H1 (cell line): ENCODE results near the gene STXBP5L. TPM values are rescaled to one million over a fixed set of nuclear protein-coding genes. Genes with fewer than 3 reads are reported as not detected.

Experiments used
- CTCF ChIA-PET: fragments of 300-600 bp; sonication (Branson Sonifier 250); formaldehyde crosslinking; loops from one replicate; lab custom pipeline; 2021; ENCODE audit not compliant: partially characterized antibody; lab: Charles Lee
- POLR2A ChIA-PET: fragments of 300-600 bp; sonication (Branson Sonifier 250); formaldehyde crosslinking; loops from one replicate; lab custom pipeline; 2021; ENCODE audit warnings: inconsistent platforms; ENCODE audit not compliant: partially characterized antibody; lab: Charles Lee
- DNase-seq, 2 experiments: peaks; one replicate each; pipeline versions ENCODE4 v3.0.0 to v3.0.0-alpha.2; 2010 to 2022; ENCODE audit warnings: low spot score in 2 of 2, low read depth in 1 of 2, mixed read lengths in 1 of 2
- FAIRE-seq: peaks from 2 replicates; lab custom pipeline; 2011; peaks lifted over from hg19 to GRCh38; lab: Jason Lieb, UNC
- H2AFZ ChIP-seq: 2 replicates; pipeline ENCODE4 v1.8.1; 2012; ENCODE audit warnings: low read length, inconsistent platforms
- H2AK5ac ChIP-seq: 2 replicates; pipeline ENCODE4 v1.6.1; 2013; ENCODE audit warnings: low read depth, low read length
- H2BK120ac ChIP-seq: replicated peaks from 2 replicates; pipeline ENCODE3; 2013; ENCODE audit warnings: low read depth, low read length, inconsistent platforms
- H2BK12ac ChIP-seq: 2 replicates; pipeline ENCODE4 v1.6.1; 2013; ENCODE audit warnings: low read depth, low read length
- H2BK15ac ChIP-seq: 2 replicates; pipeline ENCODE4 v1.6.1; 2013; ENCODE audit warnings: low read length
- H2BK20ac ChIP-seq: 2 replicates; pipeline ENCODE4 v1.6.1; 2013; ENCODE audit warnings: low read length
- H2BK5ac ChIP-seq: 2 replicates; pipeline ENCODE4 v1.6.1; 2013; ENCODE audit warnings: low read depth, low read length
- H3K14ac ChIP-seq: 2 replicates; pipeline ENCODE4 v1.6.1; 2013; ENCODE audit warnings: inconsistent platforms; ENCODE audit not compliant: insufficient read length
- H3K18ac ChIP-seq: 2 replicates; pipeline ENCODE4 v1.6.1; 2013; ENCODE audit warnings: low read length; ENCODE audit errors: extremely low read depth
- H3K23ac ChIP-seq: 2 replicates; pipeline ENCODE4 v1.6.1; 2013; ENCODE audit warnings: inconsistent platforms; ENCODE audit not compliant: insufficient read length
- H3K23me2 ChIP-seq: 2 replicates; pipeline ENCODE4 v1.6.1; 2013; ENCODE audit warnings: low read depth, low read length
- H3K27ac ChIP-seq: 2 replicates; pipeline ENCODE4 v1.6.1; 2011; ENCODE audit warnings: low read depth, low read length, inconsistent platforms
- H3K27me3 ChIP-seq, 4 experiments: replicated peaks in 1 of 4; 1 replicate in 1 of 4; 2 replicates in 3 of 4; pipeline versions ENCODE4 v1.6.1 to v1.8.1; 2011 to 2013; ENCODE audit warnings: low read length in 3 of 4, mild to moderate bottlenecking in 3 of 4, inconsistent platforms in 2 of 4, mixed read lengths in 2 of 4, moderate library complexity in 1 of 4; ENCODE audit not compliant: control insufficient read depth in 3 of 4, insufficient read depth in 3 of 4; ENCODE audit errors: extremely low read depth in 1 of 4
- H3K36me3 ChIP-seq, 4 experiments: 2 replicates each; pipeline versions ENCODE4 v1.6.1 to v1.8.1; 2011 to 2013; ENCODE audit warnings: mild to moderate bottlenecking in 4 of 4, low read length in 3 of 4, moderate library complexity in 2 of 4, control low read depth in 1 of 4, inconsistent platforms in 1 of 4; ENCODE audit not compliant: insufficient read depth in 4 of 4, control insufficient read depth in 2 of 4
- H3K4ac ChIP-seq: replicated peaks from 2 replicates; pipeline ENCODE3; 2013; ENCODE audit warnings: low read length, low read depth, mixed read lengths, inconsistent platforms; ENCODE audit not compliant: insufficient read length
- H3K4me1 ChIP-seq, 4 experiments: replicated peaks in 1 of 4; 1 replicate in 1 of 4; 2 replicates in 3 of 4; pipeline versions ENCODE4 v1.6.1 to v1.8.1; 2011 to 2013; ENCODE audit warnings: low read length in 3 of 4, inconsistent platforms in 2 of 4, mixed read lengths in 1 of 4; ENCODE audit not compliant: insufficient read depth in 4 of 4, control insufficient read depth in 3 of 4
- H3K4me2 ChIP-seq, 2 experiments: 2 replicates each; pipeline versions ENCODE4 v1.6.1 to v1.8.1; 2011 to 2013; ENCODE audit warnings: low read depth in 2 of 2, low read length in 2 of 2, control low read depth in 1 of 2, inconsistent platforms in 1 of 2, mild to moderate bottlenecking in 1 of 2; ENCODE audit not compliant: insufficient read depth in 1 of 2
- H3K4me3 ChIP-seq, 4 experiments: fragments of 200-600, 300-600 bp in 1 of 4; sonication (generic), shearing (Covaris generic), sonication (Bioruptor Twin) in 1 of 4; 2 replicates each; pipeline versions ENCODE4 v1.5.1 to v1.8.1; 2011 to 2016; ENCODE audit warnings: low read length in 4 of 4, low read depth in 3 of 4, control low read depth in 2 of 4, inconsistent platforms in 2 of 4, mild to moderate bottlenecking in 2 of 4, mixed read lengths in 1 of 4, moderate library complexity in 1 of 4; ENCODE audit not compliant: insufficient read depth in 2 of 4; ENCODE audit errors: extremely low read depth in 1 of 4
- H3K56ac ChIP-seq: replicated peaks from 2 replicates; pipeline ENCODE3; 2013; ENCODE audit warnings: low read depth, mild to moderate bottlenecking, mixed read lengths, low read length, inconsistent platforms; ENCODE audit not compliant: insufficient read length
- H3K79me1 ChIP-seq: 2 replicates; pipeline ENCODE4 v1.6.1; 2013; ENCODE audit warnings: low read depth, low read length, control low read depth
- H3K79me2 ChIP-seq, 2 experiments: 2 replicates each; pipeline versions ENCODE4 v1.6.1 to v1.8.1; 2012 to 2013; ENCODE audit warnings: low read length in 2 of 2, mild to moderate bottlenecking in 2 of 2, inconsistent platforms in 1 of 2; ENCODE audit not compliant: insufficient read depth in 2 of 2, control insufficient read depth in 1 of 2
- H3K9ac ChIP-seq, 4 experiments: replicated peaks in 1 of 4; 1 replicate in 1 of 4; 2 replicates in 3 of 4; pipeline versions ENCODE4 v1.6.1 to v1.8.1; 2011 to 2013; ENCODE audit warnings: low read depth in 3 of 4, low read length in 3 of 4, control low read depth in 2 of 4, mild to moderate bottlenecking in 2 of 4, moderate library complexity in 2 of 4, inconsistent platforms in 1 of 4; ENCODE audit errors: extremely low read depth in 1 of 4
- H3K9me3 ChIP-seq, 2 experiments: 2 replicates each; pipeline versions ENCODE4 v1.6.1 to v1.8.1; 2012 to 2013; ENCODE audit warnings: mild to moderate bottlenecking in 2 of 2, moderate library complexity in 2 of 2, control low read depth in 1 of 2, inconsistent platforms in 1 of 2, low read depth in 1 of 2, low read length in 1 of 2, mixed read lengths in 1 of 2; ENCODE audit not compliant: insufficient read depth in 2 of 2
- H4K20me1 ChIP-seq, 2 experiments: replicated peaks in 1 of 2; 2 replicates each; pipeline versions ENCODE3 to v1.8.1; 2011 to 2013; ENCODE audit warnings: inconsistent platforms in 2 of 2, low read length in 2 of 2, mild to moderate bottlenecking in 1 of 2; ENCODE audit not compliant: insufficient read depth in 2 of 2, control insufficient read depth in 1 of 2
- H4K5ac ChIP-seq: 2 replicates; pipeline ENCODE4 v1.6.1; 2013; ENCODE audit warnings: low read length, low read depth, mixed read lengths, inconsistent platforms; ENCODE audit not compliant: insufficient read length
- H4K8ac ChIP-seq: 2 replicates; pipeline ENCODE4 v1.8.0; 2013; ENCODE audit warnings: mild to moderate bottlenecking, moderate library complexity, low read length, inconsistent platforms; ENCODE audit not compliant: insufficient read depth; ENCODE audit errors: extremely low read depth
- H4K91ac ChIP-seq: replicated peaks from 2 replicates; pipeline ENCODE3; 2013; ENCODE audit warnings: low read length, mixed read lengths, inconsistent platforms; ENCODE audit not compliant: insufficient read length
- BACH1 ChIP-seq: IDR thresholded peaks from 2 replicates; pipeline ENCODE4 v1.6.1; 2012; ENCODE audit warnings: low read length, improper control_type of control experiment
- BCL11A ChIP-seq, 2 experiments: IDR thresholded peaks; one replicate each; pipeline ENCODE4 v1.6.1; 2011; ENCODE audit warnings: low read depth in 2 of 2, low read length in 2 of 2, mild to moderate bottlenecking in 2 of 2
- CTBP2 ChIP-seq: IDR thresholded peaks from 2 replicates; pipeline ENCODE4 v1.7.0; 2011; ENCODE audit warnings: borderline replicate concordance, mild to moderate bottlenecking, moderate library complexity, mixed read lengths, low read length; ENCODE audit not compliant: insufficient read depth, insufficient read length
- EP300 ChIP-seq, 2 experiments: IDR thresholded peaks; 1 replicate in 1 of 2; 2 replicates in 1 of 2; pipeline ENCODE4 v1.6.1; 2011 to 2012; ENCODE audit warnings: low read depth in 2 of 2, low read length in 2 of 2, mild to moderate bottlenecking in 2 of 2, borderline replicate concordance in 1 of 2, inconsistent platforms in 1 of 2, moderate library complexity in 1 of 2
- EZH2 ChIP-seq: fragments of 200-600 bp; sonication (generic); IDR thresholded peaks from 2 replicates; pipeline ENCODE4 v1.7.1; 2012; ENCODE audit warnings: low read depth, mild to moderate bottlenecking, moderate library complexity, low read length, inconsistent platforms; ENCODE audit not compliant: severe bottlenecking
- KDM1A ChIP-seq: fragments of 200-600, 300-600 bp; sonication (generic); IDR thresholded peaks from 2 replicates; pipeline ENCODE4 v1.7.1; 2016; ENCODE audit warnings: mild to moderate bottlenecking, low read length, borderline replicate concordance
- PHF8 ChIP-seq: fragments of 200-600 bp; sonication (generic); conservative IDR thresholded peaks from 2 replicates; pipeline ENCODE4 v1.7.1; 2012; ENCODE audit warnings: low read depth, mild to moderate bottlenecking, inconsistent platforms, low read length, moderate library complexity
- POU5F1 ChIP-seq: IDR thresholded peaks from 2 replicates; pipeline ENCODE4 v1.6.1; 2011; ENCODE audit warnings: low read depth, mild to moderate bottlenecking, low read length, moderate library complexity
- RNF2 ChIP-seq: fragments of 200-900, 300-1000 bp; sonication (generic); IDR thresholded peaks from 2 replicates; pipeline ENCODE4 v1.7.1; 2016; ENCODE audit warnings: borderline replicate concordance, low read depth, mild to moderate bottlenecking, antibody characterized with exemption, low read length; ENCODE audit not compliant: poor library complexity, severe bottlenecking; ENCODE audit errors: missing control alignments
- TAF1 ChIP-seq: IDR thresholded peaks from 2 replicates; pipeline ENCODE4 v1.6.1; 2011; ENCODE audit warnings: mild to moderate bottlenecking, low read depth, low read length
- WGBS, 2 experiments: shearing (Covaris generic) in 1 of 2; methylation state at CpG; one replicate each; pipeline versions ENCODE4 v1.1.6 to v1.1.7; 2013 to 2015; ENCODE audit warnings: low lambda C conversion rate in 2 of 2, mixed read lengths in 2 of 2, inconsistent platforms in 1 of 2, low coverage in 1 of 2, missing lambda C conversion rate in 1 of 2; ENCODE audit not compliant: insufficient replicate concordance in 2 of 2, insufficient coverage in 1 of 2, insufficient read length in 1 of 2; ENCODE audit errors: extremely low coverage in 1 of 2, missing lambda C conversion rate in 1 of 2; 5-methylcytosine and 5-hydroxymethylcytosine counted together
- polyA plus RNA-seq, 7 experiments: library from polyadenylated mRNA; depleted of rRNA in 3 of 7; stranded (reverse) in 5 of 7; unstranded in 2 of 7; fragments of >200 nt in 5 of 7; fragments of 200-250 nt in 2 of 7; gene quantifications; 1 replicate in 5 of 7; 2 replicates in 1 of 7; 4 replicates in 1 of 7; pipeline versions ENCODE4 v1.2.1 to v1.2.3, GENCODE V29; 2011 to 2013; ENCODE audit warnings: missing spikeins in 2 of 7, mixed read lengths in 2 of 7
- total RNA-seq: library from RNA; stranded (reverse); fragmentation: NEBNext Ultra II Directional; extraction: Animal tissue kit (Norgen Biotek cat#: 25700); gene quantifications from 2 replicates; pipeline ENCODE4 v1.2.1, GENCODE V29; 2021
- TF ChIP-seq, protein P1 (sequence below): IDR thresholded peaks from 2 replicates; pipeline ENCODE4 v1.6.1; 2012; ENCODE audit warnings: inconsistent platforms

The STXBP5L gene
- total and polyA plus RNA-seq, 2 of the 8 experiments (the other 6 are each of a cell fraction or from before 2014, with no cell fraction given): 2.0 to 6.0 TPM

DNA sequence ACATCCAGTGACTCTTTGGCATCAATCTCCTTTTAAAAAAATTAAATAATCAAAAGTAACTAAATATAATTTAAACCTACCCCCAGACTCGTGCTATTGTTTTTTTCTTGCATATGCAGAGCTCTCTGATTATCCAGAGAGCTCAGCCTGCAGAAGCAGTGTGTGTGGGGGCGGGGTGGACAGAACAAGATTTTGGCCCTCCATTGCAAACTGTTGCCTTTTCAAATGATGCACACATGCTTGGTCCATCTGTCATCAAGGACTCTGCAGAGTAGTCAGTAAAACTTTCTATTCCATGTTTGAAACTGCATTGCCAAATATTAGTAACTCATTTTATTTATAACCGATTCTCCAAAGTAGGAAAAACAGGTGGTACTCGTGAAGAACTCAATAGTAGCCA lies 28.6 kb upstream of the STXBP5L start:
- no peak overlapping the region for H3K56ac ChIP-seq
- no peaks in the 10 kb centered on the region for H4K20me1 ChIP-seq
- CTCF ChIA-PET: interaction anchor here (1.2 kb wide), 1 partner anchor 84 kb away, joined by 3 read pairs; no protein-coding TSS in a partner anchor
- H3K9me3 ChIP-seq: no peaks in the 10 kb centered on the region
- no peak overlapping the region for H4K91ac ChIP-seq
- no peak overlapping the region for H3K4ac ChIP-seq
- H3K18ac ChIP-seq: no peak overlapping the region
- no peak overlapping the region for H2BK15ac ChIP-seq
- H3K4me3 ChIP-seq: no peak overlapping the region
- 75% methylated on average over 4 of the region's 4 CpGs; no CpG with 5 or more reads in 1 of the 2 experiments for WGBS, 2 experiments
- H3K79me2 ChIP-seq: no peaks in the 10 kb centered on the region
- FAIRE-seq (no peak), DNase-seq (no peak)
- no peak overlapping the region for H4K5ac ChIP-seq
- H3K27me3 ChIP-seq: no peaks in the 10 kb centered on the region
- TF ChIP-seq KDM1A (no peak), CTBP2 (no peak), EP300 (IDR thresholded peaks at IDR 0.05; ENCODE audit: borderline replicate concordance in 1 of 2, low read depth in 2 of 2, low read length in 2 of 2) (no peak), PHF8 (no peak), BACH1 (no peak), BCL11A (IDR thresholded peaks at IDR 0.05; ENCODE audit: low read depth in 2 of 2, low read length in 2 of 2) (no peak), TAF1 (no peak), EZH2 (no peak), RNF2 (no peak), POU5F1 (no peak)
- TF ChIP-seq, protein P1, sequence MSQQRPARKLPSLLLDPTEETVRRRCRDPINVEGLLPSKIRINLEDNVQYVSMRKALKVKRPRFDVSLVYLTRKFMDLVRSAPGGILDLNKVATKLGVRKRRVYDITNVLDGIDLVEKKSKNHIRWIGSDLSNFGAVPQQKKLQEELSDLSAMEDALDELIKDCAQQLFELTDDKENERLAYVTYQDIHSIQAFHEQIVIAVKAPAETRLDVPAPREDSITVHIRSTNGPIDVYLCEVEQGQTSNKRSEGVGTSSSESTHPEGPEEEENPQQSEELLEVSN: no peak
- H2AFZ ChIP-seq: no peak overlapping the region
- H3K79me1 ChIP-seq: no peaks in the 10 kb centered on the region
- no peak overlapping the region for H2BK12ac ChIP-seq
- H2BK120ac ChIP-seq: no peak overlapping the region
- no peak overlapping the region for H3K9ac ChIP-seq
- no peak overlapping the region for H2BK5ac ChIP-seq
- no peak overlapping the region for H3K27ac ChIP-seq
- no peak overlapping the region for H3K14ac ChIP-seq
- POLR2A ChIA-PET: no interaction called here
- no peak overlapping the region for H3K23ac ChIP-seq
- no peaks in the 10 kb centered on the region for H3K36me3 ChIP-seq
- no peak overlapping the region for H4K8ac ChIP-seq
- H3K4me2 ChIP-seq: no peak overlapping the region
- no peaks in the 10 kb centered on the region for H3K23me2 ChIP-seq
- H3K4me1 ChIP-seq: peaks cover 0 to 9% (median 3%) of the 10 kb centered on the region in 4 experiments; a peak in 3 of 7 replicates
- no peak overlapping the region for H2BK20ac ChIP-seq
- H2AK5ac ChIP-seq: no peak overlapping the region
